KMS-11 (cell line): ENCODE data around the gene OR4D1.

Source experiments
- H2AFZ ChIP-seq: fragments of 200-600 bp; sonication (generic); 2 replicates; pipeline ENCODE4 v1.6.1; 2016; ENCODE audit warnings: antibody characterized with exemption, mixed run types, low read depth
- H3K27ac ChIP-seq: fragments of 200-600 bp; sonication (generic); 2 replicates; pipeline ENCODE4 v1.6.1; 2016; ENCODE audit warnings: mild to moderate bottlenecking, mixed run types
- H3K27me3 ChIP-seq: fragments of 200-600 bp; sonication (generic); 2 replicates; pipeline ENCODE4 v1.6.1; 2017; ENCODE audit warnings: mild to moderate bottlenecking, low read depth, mixed run types, moderate library complexity; ENCODE audit not compliant: insufficient read depth
- H3K36me3 ChIP-seq: fragments of 200-600 bp; sonication (generic); 2 replicates; pipeline ENCODE4 v1.6.1; 2017; ENCODE audit warnings: mild to moderate bottlenecking, mixed run types; ENCODE audit not compliant: insufficient read depth
- H3K4me1 ChIP-seq: fragments of 200-600 bp; sonication (generic); 2 replicates; pipeline ENCODE4 v1.6.1; 2016; ENCODE audit warnings: mild to moderate bottlenecking, low read depth, mixed run types; ENCODE audit not compliant: poor library complexity, severe bottlenecking
- H3K4me2 ChIP-seq: fragments of 200-600 bp; sonication (generic); 2 replicates; pipeline ENCODE4 v1.7.0; 2016; ENCODE audit warnings: mild to moderate bottlenecking, mixed run types
- H3K4me3 ChIP-seq: fragments of 200-600 bp; sonication (generic); IDR thresholded peaks from 2 replicates; pipeline ENCODE4 v1.6.1; 2017; ENCODE audit warnings: low read depth, low read length, mixed read lengths; ENCODE audit not compliant: insufficient read depth
- H3K79me2 ChIP-seq: fragments of 200-600 bp; sonication (generic); 2 replicates; pipeline ENCODE4 v1.6.1; 2016; ENCODE audit warnings: low read depth, mixed run types; ENCODE audit not compliant: insufficient read depth
- H3K9ac ChIP-seq: fragments of 200-600 bp; sonication (generic); 2 replicates; pipeline ENCODE4 v1.6.1; 2016; ENCODE audit warnings: mild to moderate bottlenecking, mixed run types
- H4K20me1 ChIP-seq: fragments of 200-600 bp; sonication (generic); 2 replicates; pipeline ENCODE4 v1.6.1; 2016; ENCODE audit warnings: mild to moderate bottlenecking, mixed run types; ENCODE audit not compliant: insufficient read depth
- TF ChIP-seq, protein P1 (sequence below): fragments of 200-600 bp; sonication (generic); conservative IDR thresholded peaks from 2 replicates; pipeline ENCODE4 v1.6.1; 2017; ENCODE audit warnings: low read depth, mild to moderate bottlenecking, antibody characterized with exemption, low read length, moderate library complexity, mixed read lengths

Gene OR4D1

DNA sequence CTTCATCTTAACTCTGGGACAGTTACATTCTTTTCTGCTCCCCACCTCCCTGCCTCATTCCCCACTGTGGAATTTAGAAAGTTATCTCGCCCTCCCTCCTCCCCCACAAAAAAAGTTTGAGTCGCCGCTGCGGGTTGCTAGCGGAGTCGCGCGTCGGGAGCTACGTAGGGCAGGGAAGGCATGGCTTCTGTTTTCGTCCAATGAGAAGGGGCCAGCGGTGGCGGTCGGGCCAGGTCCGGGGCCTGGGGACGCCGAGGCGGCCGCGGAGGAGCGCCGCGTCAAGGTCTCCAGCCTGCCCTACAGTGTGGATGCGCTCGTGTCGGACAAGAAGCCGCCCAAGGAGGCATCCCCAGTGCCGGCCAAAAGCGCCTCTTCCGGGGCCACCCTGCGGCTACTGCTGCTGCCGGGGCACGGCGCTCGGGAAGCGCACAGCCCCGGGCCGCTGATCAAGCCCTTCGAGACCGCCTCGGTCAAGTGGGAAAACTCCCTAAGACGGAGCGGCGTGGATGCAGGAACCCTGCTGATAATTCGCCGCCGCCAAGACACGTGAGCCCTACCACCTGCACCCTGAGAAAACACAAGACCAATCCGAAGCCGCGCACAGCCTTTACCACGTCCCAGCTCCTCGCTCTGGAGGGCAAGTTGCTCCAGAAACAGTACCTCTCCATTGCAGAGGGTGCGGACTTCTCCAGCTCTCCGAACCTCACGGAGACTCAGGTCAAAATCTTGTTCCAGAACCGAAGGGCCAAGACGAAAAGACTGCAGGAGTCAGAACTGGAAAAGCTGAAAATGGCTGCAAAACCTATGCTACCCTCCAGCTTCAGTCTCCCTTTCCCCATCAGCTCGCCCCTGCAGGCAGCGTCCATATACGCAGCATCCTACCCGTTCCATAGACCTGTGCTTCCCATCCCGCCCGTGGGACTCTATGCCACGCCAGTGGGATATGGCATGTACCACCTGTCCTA is 8.9 kb downstream of the OR4D1 start:
- H3K79me2 ChIP-seq, result no peaks in the 10 kb centered on the region
- no peak overlapping the region for H3K4me2 ChIP-seq
- no peak overlapping the region for H3K4me3 ChIP-seq
- H3K9ac ChIP-seq, result no peak overlapping the region
- H3K27me3 ChIP-seq, result no peaks in the 10 kb centered on the region
- H3K4me1 ChIP-seq, result no peaks in the 10 kb centered on the region
- H2AFZ ChIP-seq, result no peak overlapping the region
- H3K27ac ChIP-seq, result no peak overlapping the region
- TF ChIP-seq, protein P1, sequence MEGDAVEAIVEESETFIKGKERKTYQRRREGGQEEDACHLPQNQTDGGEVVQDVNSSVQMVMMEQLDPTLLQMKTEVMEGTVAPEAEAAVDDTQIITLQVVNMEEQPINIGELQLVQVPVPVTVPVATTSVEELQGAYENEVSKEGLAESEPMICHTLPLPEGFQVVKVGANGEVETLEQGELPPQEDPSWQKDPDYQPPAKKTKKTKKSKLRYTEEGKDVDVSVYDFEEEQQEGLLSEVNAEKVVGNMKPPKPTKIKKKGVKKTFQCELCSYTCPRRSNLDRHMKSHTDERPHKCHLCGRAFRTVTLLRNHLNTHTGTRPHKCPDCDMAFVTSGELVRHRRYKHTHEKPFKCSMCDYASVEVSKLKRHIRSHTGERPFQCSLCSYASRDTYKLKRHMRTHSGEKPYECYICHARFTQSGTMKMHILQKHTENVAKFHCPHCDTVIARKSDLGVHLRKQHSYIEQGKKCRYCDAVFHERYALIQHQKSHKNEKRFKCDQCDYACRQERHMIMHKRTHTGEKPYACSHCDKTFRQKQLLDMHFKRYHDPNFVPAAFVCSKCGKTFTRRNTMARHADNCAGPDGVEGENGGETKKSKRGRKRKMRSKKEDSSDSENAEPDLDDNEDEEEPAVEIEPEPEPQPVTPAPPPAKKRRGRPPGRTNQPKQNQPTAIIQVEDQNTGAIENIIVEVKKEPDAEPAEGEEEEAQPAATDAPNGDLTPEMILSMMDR, result no peak
- no peaks in the 10 kb centered on the region for H4K20me1 ChIP-seq
- no peaks in the 10 kb centered on the region for H3K36me3 ChIP-seq

DNA sequence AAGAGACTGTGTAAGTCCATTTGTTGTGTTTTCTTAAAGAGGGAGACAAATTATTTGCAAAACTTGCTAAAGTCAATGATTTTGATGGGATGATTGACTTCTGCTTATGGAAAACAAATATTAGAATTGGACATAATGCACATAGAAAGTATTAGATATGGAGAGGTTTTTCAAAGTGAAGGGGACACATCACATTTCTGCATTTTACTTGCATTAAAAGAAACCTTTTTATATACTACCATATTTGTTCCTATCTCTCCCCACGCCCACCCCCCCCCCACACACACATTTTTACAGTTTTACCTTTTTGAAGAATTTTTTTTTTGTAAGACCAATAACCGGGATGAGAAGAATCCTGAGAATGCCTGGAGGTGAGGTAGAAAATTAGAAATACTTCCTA is 10.0 kb downstream of the OR4D1 start:
- TF ChIP-seq, protein P1, result no peak
- Histone ChIP-seq H3K27ac (no peak overlapping the region), H4K20me1 (no peaks in the 10 kb centered on the region), H3K79me2 (no peaks in the 10 kb centered on the region), H3K9ac (no peak overlapping the region), H3K36me3 (no peaks in the 10 kb centered on the region), H2AFZ (no peak overlapping the region), H3K4me1 (no peaks in the 10 kb centered on the region), H3K4me3 (no peak overlapping the region), H3K27me3 (no peaks in the 10 kb centered on the region), H3K4me2 (no peak overlapping the region)

DNA sequence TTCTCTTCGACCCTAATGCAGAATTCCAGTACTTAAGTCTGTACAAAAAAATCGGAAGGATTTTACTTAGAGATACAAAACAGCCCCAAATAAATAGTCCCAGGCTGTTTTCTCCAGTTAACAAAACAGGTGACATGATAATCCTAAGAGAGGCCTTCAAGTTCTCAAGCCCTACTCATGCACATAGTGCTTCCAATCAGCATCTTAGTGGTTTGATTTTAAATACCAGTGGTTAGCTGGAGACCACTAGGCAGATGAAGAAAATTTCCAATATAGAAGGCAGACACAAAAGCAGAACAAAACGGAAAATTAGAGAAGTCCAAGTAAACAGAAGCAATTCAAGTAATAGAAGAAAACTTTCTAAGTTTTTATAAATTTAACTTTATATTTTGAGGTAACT is 13.4 kb downstream of the OR4D1 start:
- Histone ChIP-seq H2AFZ (no peak overlapping the region), H3K4me1 (no peaks in the 10 kb centered on the region), H3K79me2 (no peaks in the 10 kb centered on the region), H3K36me3 (no peaks in the 10 kb centered on the region), H3K27ac (no peak overlapping the region), H3K9ac (no peak overlapping the region), H3K4me3 (no peak overlapping the region), H4K20me1 (no peaks in the 10 kb centered on the region), H3K27me3 (no peaks in the 10 kb centered on the region), H3K4me2 (no peak overlapping the region)
- TF ChIP-seq, protein P1, result no peak

DNA sequence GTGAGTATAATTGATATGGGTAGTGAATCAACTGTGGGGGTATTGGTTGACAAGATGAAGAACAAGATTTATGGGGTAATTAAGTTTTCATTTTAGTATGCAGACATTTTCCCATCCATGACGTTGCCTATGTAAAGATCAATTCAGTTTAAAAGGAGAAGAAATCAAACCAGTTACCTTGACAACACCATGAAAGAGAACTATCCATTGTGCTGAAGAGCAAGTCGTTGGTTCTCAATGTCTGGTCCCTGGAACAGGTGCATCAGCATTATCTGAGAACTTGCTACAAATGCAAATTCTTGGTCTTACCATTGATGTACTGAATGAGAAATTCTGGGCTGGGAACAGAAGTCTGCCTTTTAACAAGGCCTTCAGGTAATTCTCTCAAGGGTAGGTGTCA is 17.8 kb downstream of the OR4D1 start:
- TF ChIP-seq, protein P1, result no peak
- Histone ChIP-seq H3K9ac (no peak overlapping the region), H3K27ac (no peak overlapping the region), H3K4me2 (no peak overlapping the region), H2AFZ (no peak overlapping the region), H4K20me1 (no peaks in the 10 kb centered on the region), H3K79me2 (no peaks in the 10 kb centered on the region), H3K4me3 (no peak overlapping the region), H3K27me3 (no peaks in the 10 kb centered on the region), H3K4me1 (no peaks in the 10 kb centered on the region), H3K36me3 (no peaks in the 10 kb centered on the region)
